Measurements from ENCODE around the gene RPL10A. TPM values are rescaled to one million over a fixed set of nuclear protein-coding genes. Genes with fewer than 3 reads are reported as not detected.

The RPL10A gene
- total RNA-seq, 2 experiments from 2014 or later: 2,453 to 2,464 TPM

GRCh38 chr6:35475573-35475972 is 7.4 kb downstream of the RPL10A start:
- DNase-seq: no peak
- CTCF ChIA-PET: no interaction called here

DNA sequence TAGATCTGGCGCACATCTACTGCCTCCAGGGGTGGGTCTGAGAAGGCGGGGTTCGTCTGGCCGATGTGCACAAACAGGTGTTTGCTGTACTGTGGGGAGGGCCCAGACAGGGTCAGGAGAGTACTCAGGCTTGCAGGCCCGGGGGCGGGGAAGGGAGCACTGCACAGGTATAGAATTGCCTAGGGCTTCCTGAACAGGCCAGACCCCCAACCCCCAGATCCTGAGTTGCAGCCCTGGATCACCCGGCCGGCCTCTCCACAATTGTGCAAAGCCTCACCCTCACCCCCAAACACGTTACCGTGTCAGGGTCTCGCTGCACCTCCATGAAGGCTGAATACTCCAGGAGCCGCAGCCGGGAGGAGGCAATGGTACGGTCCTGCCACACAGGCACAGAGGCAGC is 7.8 kb downstream of the RPL10A start:
- H3K27me3 ChIP-seq (ENCODE audit: control insufficient read depth in 1 of 2, insufficient read depth in 2 of 2, low read length in 2 of 2): no peaks in the 10 kb centered on the region
- H3K27me3 Mint-ChIP-seq: no peaks in the 10 kb centered on the region
- intact Hi-C loops (cut with DNase I, micrococcal nuclease): no loop called here
- peaks cover 9% of the 10 kb centered on the region for H3K4me1 Mint-ChIP-seq (ENCODE audit: low read depth)
- peaks cover 28% of the 10 kb centered on the region for H3K36me3 ChIP-seq (ENCODE audit: insufficient read depth, low read length)
- DNase-seq (no peak), ATAC-seq (ENCODE audit: poor library complexity) (no peak)
- POLR2A ChIA-PET: interaction anchor here (1.1 kb wide), 1 partner anchor 23 kb away, joined by 3 read pairs; no protein-coding TSS in a partner anchor
- H3K4me3 ChIP-seq (ENCODE audit: low read length): no peak overlapping the region
- CTCF ChIA-PET: no interaction called here
- peaks cover 15% of the 10 kb centered on the region for H3K36me3 Mint-ChIP-seq (ENCODE audit: low read depth)
- H3K27ac Mint-ChIP-seq: no peak overlapping the region
- H3K9me3 ChIP-seq (ENCODE audit: control insufficient read depth in 1 of 2, insufficient read depth in 1 of 2, low read length in 2 of 2): no peaks in the 10 kb centered on the region
- TF ChIP-seq, protein P1, sequence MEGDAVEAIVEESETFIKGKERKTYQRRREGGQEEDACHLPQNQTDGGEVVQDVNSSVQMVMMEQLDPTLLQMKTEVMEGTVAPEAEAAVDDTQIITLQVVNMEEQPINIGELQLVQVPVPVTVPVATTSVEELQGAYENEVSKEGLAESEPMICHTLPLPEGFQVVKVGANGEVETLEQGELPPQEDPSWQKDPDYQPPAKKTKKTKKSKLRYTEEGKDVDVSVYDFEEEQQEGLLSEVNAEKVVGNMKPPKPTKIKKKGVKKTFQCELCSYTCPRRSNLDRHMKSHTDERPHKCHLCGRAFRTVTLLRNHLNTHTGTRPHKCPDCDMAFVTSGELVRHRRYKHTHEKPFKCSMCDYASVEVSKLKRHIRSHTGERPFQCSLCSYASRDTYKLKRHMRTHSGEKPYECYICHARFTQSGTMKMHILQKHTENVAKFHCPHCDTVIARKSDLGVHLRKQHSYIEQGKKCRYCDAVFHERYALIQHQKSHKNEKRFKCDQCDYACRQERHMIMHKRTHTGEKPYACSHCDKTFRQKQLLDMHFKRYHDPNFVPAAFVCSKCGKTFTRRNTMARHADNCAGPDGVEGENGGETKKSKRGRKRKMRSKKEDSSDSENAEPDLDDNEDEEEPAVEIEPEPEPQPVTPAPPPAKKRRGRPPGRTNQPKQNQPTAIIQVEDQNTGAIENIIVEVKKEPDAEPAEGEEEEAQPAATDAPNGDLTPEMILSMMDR (IDR thresholded peaks at IDR 0.05): no peak
- H3K27ac ChIP-seq (ENCODE audit: low read depth in 1 of 2, low read length in 2 of 2): no peak overlapping the region
- no peaks in the 10 kb centered on the region for H3K9me3 Mint-ChIP-seq
- no peak overlapping the region for H3K4me3 Mint-ChIP-seq
- peaks cover 13% of the 10 kb centered on the region for H3K4me1 ChIP-seq (ENCODE audit: insufficient read depth, low read length)

More at GRCh38 chr6:35475573-35475972, 7.4 kb downstream of the RPL10A start:
- Mint-ChIP-seq H3K4me1 (ENCODE audit: low read depth) (peaks cover 14% of the 10 kb centered on the region), H3K9me3 (no peaks in the 10 kb centered on the region), H3K4me3 (no peak overlapping the region), H3K27ac (no peak overlapping the region), H3K27me3 (no peaks in the 10 kb centered on the region), H3K36me3 (ENCODE audit: low read depth) (peaks cover 19% of the 10 kb centered on the region)
- no peak for ATAC-seq (ENCODE audit: poor library complexity)
- no peaks in the 10 kb centered on the region for H3K9me3 ChIP-seq (ENCODE audit: control insufficient read depth in 1 of 2, insufficient read depth in 1 of 2, low read length in 2 of 2)
- peaks cover 17% of the 10 kb centered on the region for H3K4me1 ChIP-seq (ENCODE audit: insufficient read depth, low read length)
- TF ChIP-seq, protein P1 (IDR thresholded peaks at IDR 0.05): no peak
- no peak overlapping the region for H3K27ac ChIP-seq (ENCODE audit: low read depth in 1 of 2, low read length in 2 of 2)
- H3K4me3 ChIP-seq (ENCODE audit: low read length): no peak overlapping the region
- intact Hi-C loops (cut with DNase I, micrococcal nuclease): no loop called here
- POLR2A ChIA-PET: no interaction called here
- no peaks in the 10 kb centered on the region for H3K27me3 ChIP-seq (ENCODE audit: control insufficient read depth in 1 of 2, insufficient read depth in 2 of 2, low read length in 2 of 2)
- H3K36me3 ChIP-seq (ENCODE audit: insufficient read depth, low read length): peaks cover 32% of the 10 kb centered on the region

- no peak overlapping the region for H3K27ac ChIP-seq (ENCODE audit: low read depth in 1 of 2, low read length in 2 of 2)
- peaks cover 3% of the 10 kb centered on the region for H3K4me1 ChIP-seq (ENCODE audit: insufficient read depth, low read length)
- ATAC-seq (ENCODE audit: poor library complexity): no peak
- Mint-ChIP-seq H3K4me3 (no peak overlapping the region), H3K27me3 (no peaks in the 10 kb centered on the region), H3K9me3 (no peaks in the 10 kb centered on the region), H3K4me1 (ENCODE audit: low read depth) (peaks cover 4% of the 10 kb centered on the region), H3K27ac (no peak overlapping the region), H3K36me3 (ENCODE audit: low read depth) (peaks cover 5% of the 10 kb centered on the region)
- H3K36me3 ChIP-seq (ENCODE audit: insufficient read depth, low read length): peaks cover 19% of the 10 kb centered on the region
- DNase-seq: no peak
- H3K4me3 ChIP-seq (ENCODE audit: low read length): no peak overlapping the region
- ChIA-PET POLR2A (interaction anchor here (1.1 kb wide), 1 partner anchor 24 kb away, joined by 3 read pairs; no protein-coding TSS in a partner anchor), CTCF (no interaction called here)
- H3K27me3 ChIP-seq (ENCODE audit: control insufficient read depth in 1 of 2, insufficient read depth in 2 of 2, low read length in 2 of 2): no peaks in the 10 kb centered on the region
- TF ChIP-seq, protein P1 (IDR thresholded peaks at IDR 0.05): no peak
- H3K9me3 ChIP-seq (ENCODE audit: control insufficient read depth in 1 of 2, insufficient read depth in 1 of 2, low read length in 2 of 2): no peaks in the 10 kb centered on the region
- intact Hi-C loops (cut with DNase I, micrococcal nuclease): no loop called here
Observed at GRCh38 chr6:35477028-35477427, 8.8 kb downstream of the RPL10A start.

Data from CD4-positive, alpha-beta T cell (primary cell).